ENCODE data around the gene ABCD3.

The ABCD3 gene

DNA sequence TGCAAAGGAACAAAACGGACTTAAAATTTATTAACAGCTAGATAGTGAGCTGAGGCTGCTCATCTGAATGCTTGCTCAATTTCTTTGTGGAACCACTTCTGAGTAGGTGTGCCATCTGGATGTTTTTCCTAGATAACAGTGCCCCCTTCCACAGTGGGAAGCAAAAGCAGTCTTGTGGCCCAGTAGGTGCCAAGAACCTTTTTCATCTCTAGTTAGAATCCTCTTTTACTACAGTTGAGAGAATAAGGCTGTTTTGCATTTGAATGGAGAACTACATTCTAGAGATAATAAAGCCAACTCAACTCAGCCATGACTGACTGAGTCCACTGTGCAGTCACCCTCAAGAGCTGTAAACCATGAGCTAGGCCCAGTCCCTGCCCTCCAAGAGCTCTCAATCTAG lies 110.1 kb downstream of the ABCD3 start:
- peak; percentile 17 for DNase-seq

DNA sequence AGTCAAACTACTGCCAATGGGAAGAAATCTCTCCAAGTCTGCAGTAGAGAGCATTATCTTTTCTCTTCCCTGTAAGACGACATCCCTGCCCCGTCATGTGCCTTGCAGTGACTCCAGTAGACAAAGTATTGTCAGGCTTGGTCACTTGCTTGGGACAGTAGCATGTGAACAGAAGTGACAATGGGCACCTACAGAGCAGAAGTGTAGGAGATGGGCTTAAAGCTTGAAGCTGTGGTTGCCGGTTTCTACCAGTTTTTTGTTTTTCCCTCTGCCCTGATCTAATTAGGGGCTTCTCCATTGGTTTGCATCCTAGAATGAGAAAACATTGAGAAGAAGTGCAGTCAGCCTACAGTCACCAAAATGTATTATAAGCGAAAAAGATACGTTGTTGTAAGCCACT lies 110.6 kb downstream of the ABCD3 start:
- no peak for DNase-seq

DNA sequence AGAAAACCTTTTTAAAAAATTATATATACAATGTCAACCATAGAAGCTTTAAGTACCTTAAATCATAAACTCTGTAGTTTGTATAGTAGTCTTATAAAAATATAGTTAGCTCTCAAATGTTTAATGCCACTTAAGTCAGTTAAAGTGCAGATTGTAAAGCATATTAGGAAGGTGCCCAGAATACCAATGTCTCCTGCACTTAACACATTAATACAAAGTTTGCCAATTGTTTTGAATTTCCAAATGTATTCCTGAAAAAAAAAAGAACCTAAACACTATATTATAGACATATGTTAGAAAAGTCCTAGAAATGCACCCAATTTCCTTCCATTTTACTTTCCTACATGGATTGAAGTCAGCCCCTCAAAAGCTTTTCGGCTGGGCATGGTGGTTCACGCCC lies 111.2 kb downstream of the ABCD3 start:
- DNase-seq, result no peak

GRCh38 chr1:94530373-94530878 lies 112.2 kb downstream of the ABCD3 start:
- DNase-seq, result no peak

DNA sequence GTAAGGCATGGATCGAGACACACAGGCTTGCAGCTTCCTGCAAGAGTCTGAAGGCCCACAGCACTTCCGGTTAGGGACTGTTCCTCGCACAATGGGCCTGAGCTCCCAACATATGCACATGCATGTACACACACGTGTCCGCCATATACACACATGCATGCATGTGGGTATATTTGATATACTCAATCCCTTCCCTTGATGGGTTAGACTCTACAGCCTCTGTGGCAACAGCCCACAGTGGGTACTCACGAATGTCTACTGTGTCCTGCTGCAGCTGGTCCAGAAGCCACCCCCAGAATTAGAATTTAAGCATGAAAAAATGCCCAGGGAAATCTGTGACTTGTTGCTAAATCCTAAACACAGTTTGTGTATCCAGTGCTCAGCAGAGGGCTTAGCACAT lies 113.5 kb downstream of the ABCD3 start:
- no peak for DNase-seq

DNA sequence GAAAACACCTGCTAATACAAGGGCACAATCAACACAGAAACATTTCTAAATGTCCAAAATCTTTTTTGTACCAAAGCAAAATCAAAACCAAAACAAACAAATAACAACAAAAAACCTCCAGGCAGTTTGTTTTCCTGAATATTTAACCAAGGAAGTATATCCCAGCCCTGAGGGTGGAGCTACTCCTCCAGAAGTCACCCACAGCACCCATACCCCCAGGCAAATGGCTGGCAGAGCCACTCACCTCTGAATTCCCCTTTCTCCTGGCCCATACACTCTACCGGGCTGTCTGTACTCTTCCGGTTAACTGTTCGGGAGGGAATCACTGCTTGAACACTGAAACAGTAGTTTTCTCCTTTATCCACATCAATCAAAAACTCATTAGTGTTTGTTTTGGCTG lies 113.9 kb downstream of the ABCD3 start:
- no peak for DNase-seq

- DNase-seq, result no peak
These were observed 116.9 kb downstream of the ABCD3 start for GRCh38 chr1:94535095-94535494.

GRCh38 chr1:94535879-94536278 lies 117.7 kb downstream of the ABCD3 start:
- DNase-seq, result no peak

GRCh38 chr1:94537254-94537653 lies 119.1 kb downstream of the ABCD3 start:
- DNase-seq, result no peak

GRCh38 chr1:94538243-94538827 lies 120.1 kb downstream of the ABCD3 start:
- DNase-seq, result no peak

DNA sequence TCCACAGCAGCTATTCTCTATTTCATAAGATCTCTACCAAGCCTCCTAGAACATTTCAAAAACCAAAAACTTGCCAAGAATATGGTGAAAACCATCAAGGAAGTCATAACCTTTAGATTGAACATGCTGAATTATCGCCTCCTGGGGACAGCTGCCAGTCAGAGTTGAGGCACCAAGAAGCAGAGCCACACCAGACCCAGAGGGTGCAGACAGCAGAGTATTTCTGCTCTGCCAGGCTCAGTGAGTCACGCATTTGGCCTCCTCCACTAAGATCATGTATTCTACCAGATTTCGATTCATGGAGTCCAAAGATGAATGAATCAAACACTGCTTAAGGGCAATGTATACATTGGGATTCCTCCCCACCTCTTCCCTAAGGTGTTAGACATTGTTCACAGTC lies 121.3 kb downstream of the ABCD3 start:
- DNase-seq, result no peak

- no peak for DNase-seq
These were observed 122.5 kb downstream of the ABCD3 start for GRCh38 chr1:94540440-94541245.

GRCh38 chr1:94541246-94542087 lies 123.3 kb downstream of the ABCD3 start, which contains the start of gene F3:
TSS of gene F3 (minus strand) at chr1:94541759. CDS start at chr1:94541636, 123 bp downstream.
- peak; percentile 81 for DNase-seq

- peak; percentile 12 for DNase-seq
These were observed 124.1 kb downstream of the ABCD3 start for GRCh38 chr1:94542088-94542870.

DNA sequence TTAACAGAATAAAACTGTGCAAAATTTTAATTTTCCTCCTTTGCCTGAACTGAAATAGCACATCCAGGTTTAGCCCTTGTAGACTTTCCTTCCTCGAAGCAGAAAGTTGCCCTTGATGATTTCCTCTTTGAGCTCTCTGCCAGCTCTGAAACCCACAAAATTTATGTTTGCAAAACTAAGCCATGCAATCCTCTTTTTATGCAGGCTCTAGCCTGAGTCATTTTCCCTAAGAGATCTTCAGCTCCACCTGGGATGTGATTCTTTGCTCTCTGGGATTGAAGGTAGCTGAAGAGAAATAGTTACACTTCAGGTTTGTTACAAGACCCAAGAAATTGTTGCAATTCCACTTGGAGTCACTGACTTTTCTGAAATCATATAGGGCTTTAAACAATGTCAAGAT lies 124.8 kb downstream of the ABCD3 start:
- peak; percentile 23 for DNase-seq

- DNase-seq, result no peak
These were observed 125.9 kb downstream of the ABCD3 start for GRCh38 chr1:94543893-94544635.

- DNase-seq, result peak; percentile 46
These were observed 126.7 kb downstream of the ABCD3 start for GRCh38 chr1:94544706-94545490.

- no peak for DNase-seq
These were observed 131.5 kb downstream of the ABCD3 start for GRCh38 chr1:94549706-94550105.

DNA sequence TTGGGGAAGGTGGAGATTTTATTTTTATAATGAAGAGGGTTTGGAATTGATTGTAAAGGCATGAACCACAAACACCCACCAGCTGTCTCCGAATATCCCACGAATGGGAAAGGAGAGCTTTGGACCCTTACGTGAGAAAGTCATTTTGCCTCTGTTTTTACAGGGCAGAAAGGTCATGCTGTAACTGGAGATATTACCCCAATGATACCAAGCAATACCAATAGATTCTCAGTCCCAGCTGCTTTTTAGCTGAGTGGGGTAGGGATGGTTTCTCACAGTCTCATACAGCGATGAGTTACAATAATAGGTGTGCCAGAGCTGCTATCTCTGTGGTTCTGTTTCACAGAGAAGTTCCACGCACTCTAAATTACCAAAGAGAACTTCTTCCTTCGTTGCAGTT lies 132.2 kb downstream of the ABCD3 start:
- no peak for DNase-seq

DNA sequence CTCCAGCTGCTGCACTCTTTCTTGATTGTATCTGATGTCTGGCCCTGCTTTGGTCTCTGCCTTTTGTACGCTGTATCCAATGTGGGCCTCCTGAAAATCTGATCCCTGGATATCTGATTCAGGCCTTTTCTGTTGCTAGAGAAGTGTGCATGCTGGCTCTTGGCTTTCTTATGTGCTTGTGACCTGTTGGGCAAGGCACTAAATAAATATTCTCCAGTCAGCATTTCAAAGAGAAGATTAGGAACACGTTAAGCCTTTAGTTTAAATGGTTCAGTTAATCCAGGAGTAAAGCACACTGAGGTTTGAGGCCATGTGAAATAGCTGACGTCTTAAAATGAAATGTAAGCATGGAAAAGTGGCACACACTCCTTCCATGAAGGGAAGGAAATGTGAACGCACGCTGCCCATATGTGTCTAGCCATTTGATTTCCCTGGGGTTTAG lies 132.6 kb downstream of the ABCD3 start:
- DNase-seq, result no peak

DNA sequence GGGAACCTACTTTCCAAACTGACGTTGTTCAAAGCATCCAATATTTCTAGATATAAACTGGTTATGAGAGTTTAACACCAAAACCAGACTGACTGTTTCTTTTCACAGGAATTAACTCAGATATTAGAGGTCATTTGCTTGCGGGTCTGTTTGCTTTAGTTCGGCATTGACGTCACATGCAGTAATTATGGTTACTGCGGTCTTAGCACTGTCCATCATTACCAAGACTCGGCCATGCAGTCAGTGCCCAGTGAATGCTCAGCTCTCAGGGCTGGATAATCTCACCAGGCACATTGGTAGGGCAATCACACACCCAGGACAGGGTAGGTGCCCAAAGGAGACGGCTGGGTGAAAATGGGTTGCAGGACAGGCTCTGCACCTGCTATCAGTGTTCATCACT lies 133.3 kb downstream of the ABCD3 start:
- no peak for DNase-seq
